ENCODE measurements around the gene ABCA8. TPM values are rescaled to one million over a fixed set of nuclear protein-coding genes. Genes with fewer than 3 reads are reported as not detected.
"Not testable (repeated sequence)": the region's sequence is repeated elsewhere in the genome, so short reads cannot be mapped to it uniquely, and the experiment has no call there.

ABCA8 gene
- total RNA-seq, 2 experiments from 2014 or later, result not detected

GRCh38 chr17:68835071-68835470, 120.1 kb downstream of the ABCA8 start:
- ChIA-PET POLR2A (no interaction called here), CTCF (no interaction called here)

GRCh38 chr17:68834328-68834836, 120.8 kb downstream of the ABCA8 start:
- POLR2A ChIA-PET, result no interaction called here
- CTCF ChIA-PET, result no interaction called here

- ChIA-PET POLR2A (no interaction called here), CTCF (no interaction called here)
Observed at GRCh38 chr17:68832109-68832802, 122.9 kb downstream of the ABCA8 start.

- ChIA-PET POLR2A (no interaction called here), CTCF (no interaction called here)
Observed at GRCh38 chr17:68831170-68831569, 124.0 kb downstream of the ABCA8 start.

GRCh38 chr17:68830313-68830712, 124.9 kb downstream of the ABCA8 start:
- ChIA-PET CTCF (no interaction called here), POLR2A (no interaction called here)

- CTCF ChIA-PET, result no interaction called here
Observed at GRCh38 chr17:68829211-68829610, 126.0 kb downstream of the ABCA8 start.

GRCh38 chr17:68824707-68825106, 130.5 kb downstream of the ABCA8 start:
- ChIA-PET CTCF (no interaction called here), POLR2A (no interaction called here)

More at GRCh38 chr17:68829211-68829610, 126.0 kb downstream of the ABCA8 start:
- POLR2A ChIA-PET, result no interaction called here

GRCh38 chr17:68824185-68824584, 131.0 kb downstream of the ABCA8 start:
- CTCF ChIA-PET, POLR2A ChIA-PET: not testable (repeated sequence)

GRCh38 chr17:68822719-68823289, 132.4 kb downstream of the ABCA8 start:
- POLR2A ChIA-PET, result no interaction called here
- CTCF ChIA-PET, result no interaction called here

GRCh38 chr17:68821860-68822696, 133.1 kb downstream of the ABCA8 start:
- POLR2A ChIA-PET, result no interaction called here
- CTCF ChIA-PET, result no interaction called here

- ChIA-PET CTCF (no interaction called here), POLR2A (no interaction called here)
Observed at GRCh38 chr17:68820825-68821481, 134.2 kb downstream of the ABCA8 start.

- CTCF ChIA-PET, result no interaction called here
- POLR2A ChIA-PET, result no interaction called here
Observed at GRCh38 chr17:68820476-68820824, 134.7 kb downstream of the ABCA8 start.

- ChIA-PET CTCF (no interaction called here), POLR2A (no interaction called here)
Observed at GRCh38 chr17:68819465-68819864, 135.7 kb downstream of the ABCA8 start.

Other genes with a start within 250 kb of the ABCA8 start
- gene ABCA9, start 105.5 kb upstream of the ABCA8 start, total RNA-seq, result not detected
- gene ABCA6, start 186.5 kb upstream of the ABCA8 start, total RNA-seq, result under 1 TPM; 0.04 to 0.15 TPM